Measurements from ENCODE around the gene BMPR1B. TPM values are rescaled to one million over a fixed set of nuclear protein-coding genes. Genes with fewer than 3 reads are reported as not detected.

BMPR1B gene
- polyA plus RNA-seq, 1 experiment = 0.07 TPM

- Histone ChIP-seq H3K4me3 (ENCODE audit: low read depth, low read length) (no peak overlapping the region), H3K36me3 (ENCODE audit: control insufficient read depth, insufficient read depth, low read length) (no peaks in the 10 kb centered on the region), H3K27me3 (ENCODE audit: control insufficient read depth, insufficient read depth, low read length) (no peaks in the 10 kb centered on the region; the same call in 1 of the 2 replicates)
- POLR2A ChIA-PET = no interaction called here
- no peak for DNase-seq (ENCODE audit: low read depth)
- CTCF ChIA-PET = interaction anchor here (0.9 kb wide), 1 partner anchor 9 kb away, joined by 4 read pairs; no protein-coding TSS in a partner anchor
- TF ChIP-seq CTCF (IDR thresholded peaks at IDR 0.05; ENCODE audit: insufficient read depth, low read depth, low read length) = no peak
These were observed 169.9 kb downstream of the BMPR1B start for GRCh38 chr4:94927696-94928095.

- no peak for DNase-seq (ENCODE audit: low read depth)
- POLR2A ChIA-PET = no interaction called here
- no peaks in the 10 kb centered on the region for H3K27me3 ChIP-seq (ENCODE audit: control insufficient read depth, insufficient read depth, low read length)
- no peaks in the 10 kb centered on the region for H3K36me3 ChIP-seq (ENCODE audit: control insufficient read depth, insufficient read depth, low read length)
- TF ChIP-seq CTCF (IDR thresholded peaks at IDR 0.05; ENCODE audit: insufficient read depth, low read depth, low read length) = no peak
- H3K4me3 ChIP-seq (ENCODE audit: low read depth, low read length) = no peak overlapping the region
- CTCF ChIA-PET = no interaction called here
These were observed 171.9 kb downstream of the BMPR1B start for GRCh38 chr4:94929696-94930095.

- TF ChIP-seq CTCF (IDR thresholded peaks at IDR 0.05; ENCODE audit: insufficient read depth, low read depth, low read length) = no peak
- Histone ChIP-seq H3K27me3 (ENCODE audit: control insufficient read depth, insufficient read depth, low read length) (no peaks in the 10 kb centered on the region), H3K4me3 (ENCODE audit: low read depth, low read length) (no peak overlapping the region), H3K36me3 (ENCODE audit: control insufficient read depth, insufficient read depth, low read length) (no peaks in the 10 kb centered on the region)
- DNase-seq (ENCODE audit: low read depth) = no peak
- ChIA-PET POLR2A (no interaction called here), CTCF (no interaction called here)
These were observed 173.9 kb downstream of the BMPR1B start for GRCh38 chr4:94931626-94932025.

- H3K4me3 ChIP-seq (ENCODE audit: low read depth, low read length) = no peak overlapping the region
- DNase-seq (ENCODE audit: low read depth) = no peak
- no peaks in the 10 kb centered on the region for H3K27me3 ChIP-seq (ENCODE audit: control insufficient read depth, insufficient read depth, low read length)
- CTCF ChIA-PET = no interaction called here
- no peak for TF ChIP-seq CTCF (IDR thresholded peaks at IDR 0.05; ENCODE audit: insufficient read depth, low read depth, low read length)
- H3K36me3 ChIP-seq (ENCODE audit: control insufficient read depth, insufficient read depth, low read length) = no peaks in the 10 kb centered on the region
- POLR2A ChIA-PET = no interaction called here
These were observed 174.6 kb downstream of the BMPR1B start for GRCh38 chr4:94932366-94932765.

GRCh38 chr4:94933799-94934198, 176.0 kb downstream of the BMPR1B start:
- no peak for DNase-seq (ENCODE audit: low read depth)
- Histone ChIP-seq H3K27me3 (ENCODE audit: control insufficient read depth, insufficient read depth, low read length) (no peaks in the 10 kb centered on the region), H3K36me3 (ENCODE audit: control insufficient read depth, insufficient read depth, low read length) (no peaks in the 10 kb centered on the region), H3K4me3 (ENCODE audit: low read depth, low read length) (no peak overlapping the region)
- POLR2A ChIA-PET = no interaction called here
- CTCF ChIA-PET = no interaction called here
- no peak for TF ChIP-seq CTCF (IDR thresholded peaks at IDR 0.05; ENCODE audit: insufficient read depth, low read depth, low read length)
